ENCODE results near the gene SLC38A2.
"Not testable (repeated sequence)": the region's sequence is repeated elsewhere in the genome, so short reads cannot be mapped to it uniquely, and the experiment has no call there.

Gene SLC38A2

DNA sequence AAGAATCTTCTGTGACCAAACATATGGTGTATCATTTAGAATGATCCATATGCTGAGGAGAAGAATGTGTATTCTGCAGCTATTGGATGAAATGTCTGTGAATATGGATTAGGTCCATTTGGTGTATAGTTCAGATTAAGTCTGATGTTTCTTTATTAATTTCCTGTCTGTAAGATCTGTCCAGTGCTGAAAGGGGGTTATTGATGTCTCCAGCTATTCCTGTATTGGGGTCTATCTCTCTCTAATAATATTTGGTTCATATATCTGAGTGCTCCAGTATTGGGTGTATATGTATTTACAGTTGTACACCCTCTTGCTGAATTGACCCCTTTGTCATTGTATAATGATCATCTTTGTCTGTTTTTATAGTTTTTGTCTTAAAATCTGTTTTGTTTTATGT is 33.5 kb downstream of the SLC38A2 start:
- no peaks in the 10 kb centered on the region for H3K36me3 ChIP-seq (ENCODE audit: control insufficient read depth, insufficient read depth, low read length)
- no peak overlapping the region for H3K27ac ChIP-seq (ENCODE audit: insufficient read depth, low read length, poor library complexity, severe bottlenecking)
- H3K9me3 ChIP-seq (ENCODE audit: control insufficient read depth, low read length), result no peaks in the 10 kb centered on the region
- no peaks in the 10 kb centered on the region for H3K27me3 ChIP-seq (replicated peaks; ENCODE audit: control insufficient read depth, insufficient read depth, low read length, poor library complexity, severe bottlenecking)
- H3K4me1 ChIP-seq (ENCODE audit: control insufficient read depth, insufficient read depth, low read length, poor library complexity, severe bottlenecking), result no peaks in the 10 kb centered on the region
- DNase-seq, result no peak
- no peak overlapping the region for H3K4me3 ChIP-seq (ENCODE audit: insufficient read depth, low read depth, low read length, poor library complexity, severe bottlenecking)

- Histone ChIP-seq H3K4me3 (ENCODE audit: insufficient read depth, low read depth, low read length, poor library complexity, severe bottlenecking) (no peak overlapping the region), H3K9me3 (ENCODE audit: control insufficient read depth, low read length) (no peaks in the 10 kb centered on the region), H3K27me3 (replicated peaks; ENCODE audit: control insufficient read depth, insufficient read depth, low read length, poor library complexity, severe bottlenecking) (no peaks in the 10 kb centered on the region), H3K4me1 (ENCODE audit: control insufficient read depth, insufficient read depth, low read length, poor library complexity, severe bottlenecking) (no peaks in the 10 kb centered on the region), H3K36me3 (ENCODE audit: control insufficient read depth, insufficient read depth, low read length) (no peaks in the 10 kb centered on the region), H3K27ac (ENCODE audit: insufficient read depth, low read length, poor library complexity, severe bottlenecking) (no peak overlapping the region)
- DNase-seq, result no peak
These were observed 40.3 kb downstream of the SLC38A2 start for GRCh38 chr12:46332260-46332659.

DNA sequence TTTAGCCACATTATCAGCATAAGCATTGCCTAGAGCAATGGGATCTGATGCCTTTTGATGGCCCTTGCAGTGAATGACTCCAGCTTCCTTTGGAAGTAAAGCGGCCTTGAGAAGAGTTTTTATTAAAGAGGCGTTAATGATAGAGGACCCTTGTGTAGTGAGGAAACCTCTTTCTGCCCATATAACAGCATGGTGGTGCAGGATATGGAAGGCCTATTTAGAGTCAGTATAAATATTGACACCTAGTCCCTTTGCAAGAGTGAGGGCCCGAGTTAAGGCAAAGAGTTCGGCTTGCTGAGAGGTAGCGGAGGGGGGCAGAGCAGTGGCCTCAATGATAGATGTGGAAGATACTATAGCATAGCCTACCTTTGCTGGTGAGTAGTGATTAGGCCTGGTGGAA is 47.5 kb downstream of the SLC38A2 start:
- DNase-seq; H3K36me3 ChIP-seq (ENCODE audit: control insufficient read depth, insufficient read depth, low read length); H3K4me3 ChIP-seq (ENCODE audit: insufficient read depth, low read depth, low read length, poor library complexity, severe bottlenecking); H3K4me1 ChIP-seq (ENCODE audit: control insufficient read depth, insufficient read depth, low read length, poor library complexity, severe bottlenecking); H3K27me3 ChIP-seq (replicated peaks; ENCODE audit: control insufficient read depth, insufficient read depth, low read length, poor library complexity, severe bottlenecking); H3K27ac ChIP-seq (ENCODE audit: insufficient read depth, low read length, poor library complexity, severe bottlenecking): not testable (repeated sequence)
- peaks cover 10% of the 10 kb centered on the region for H3K9me3 ChIP-seq (ENCODE audit: control insufficient read depth, low read length)

DNA sequence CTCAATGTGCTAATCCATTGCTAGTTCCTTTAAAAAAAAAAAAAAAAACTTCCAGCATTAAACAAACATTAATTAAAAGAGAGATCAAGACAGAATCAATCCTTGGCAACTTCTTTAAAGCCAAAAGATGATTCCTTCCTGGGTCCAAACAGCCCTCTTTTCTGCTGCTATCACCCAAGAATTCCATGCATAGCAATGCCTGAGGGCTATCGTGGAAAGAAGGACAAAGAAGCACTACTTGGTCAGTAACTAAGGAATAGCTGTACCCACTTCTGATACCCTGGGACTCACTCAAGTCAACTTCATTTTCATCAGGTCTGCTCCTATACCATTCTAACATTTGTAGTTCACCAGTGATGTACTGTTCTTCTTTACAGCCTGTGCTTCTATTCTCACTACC is 51.8 kb downstream of the SLC38A2 start:
- DNase-seq, result no peak
- Histone ChIP-seq H3K27me3 (replicated peaks; ENCODE audit: control insufficient read depth, insufficient read depth, low read length, poor library complexity, severe bottlenecking) (no peaks in the 10 kb centered on the region), H3K4me3 (ENCODE audit: insufficient read depth, low read depth, low read length, poor library complexity, severe bottlenecking) (no peak overlapping the region), H3K4me1 (ENCODE audit: control insufficient read depth, insufficient read depth, low read length, poor library complexity, severe bottlenecking) (no peaks in the 10 kb centered on the region), H3K27ac (ENCODE audit: insufficient read depth, low read length, poor library complexity, severe bottlenecking) (no peak overlapping the region), H3K9me3 (ENCODE audit: control insufficient read depth, low read length) (peaks cover 6% of the 10 kb centered on the region), H3K36me3 (ENCODE audit: control insufficient read depth, insufficient read depth, low read length) (no peaks in the 10 kb centered on the region)

- Histone ChIP-seq H3K4me3 (ENCODE audit: insufficient read depth, low read depth, low read length, poor library complexity, severe bottlenecking) (no peak overlapping the region), H3K9me3 (ENCODE audit: control insufficient read depth, low read length) (no peaks in the 10 kb centered on the region), H3K27me3 (replicated peaks; ENCODE audit: control insufficient read depth, insufficient read depth, low read length, poor library complexity, severe bottlenecking) (peaks cover 4% of the 10 kb centered on the region), H3K36me3 (ENCODE audit: control insufficient read depth, insufficient read depth, low read length) (no peaks in the 10 kb centered on the region), H3K4me1 (ENCODE audit: control insufficient read depth, insufficient read depth, low read length, poor library complexity, severe bottlenecking) (no peaks in the 10 kb centered on the region), H3K27ac (ENCODE audit: insufficient read depth, low read length, poor library complexity, severe bottlenecking) (no peak overlapping the region)
- no peak for DNase-seq
These were observed 54.5 kb downstream of the SLC38A2 start for GRCh38 chr12:46318037-46318436.
